PC-3 (cell line): Measurements from ENCODE around the gene ARHGEF17.

Experiments used
- CTCF ChIP-seq: fragments of 300-600 bp; sonication (generic); conservative IDR thresholded peaks from 2 replicates; pipeline ENCODE4 v1.5.1; 2017; ENCODE audit warnings: antibody characterized with exemption, low read depth, mild to moderate bottlenecking, low read length
- EZH2 ChIP-seq: fragments of 300-600 bp; sonication (generic); IDR thresholded peaks from one replicate; pipeline ENCODE4 v1.6.1; 2017; ENCODE audit warnings: antibody characterized with exemption, mild to moderate bottlenecking, low read length; ENCODE audit not compliant: unreplicated experiment
- EZH2phosphoT487 ChIP-seq: fragments of 300-600 bp; sonication (generic); IDR thresholded peaks from 2 replicates; pipeline ENCODE4 v1.6.1; 2018; ENCODE audit warnings: mild to moderate bottlenecking, antibody characterized with exemption, low read length, borderline replicate concordance

DNA sequence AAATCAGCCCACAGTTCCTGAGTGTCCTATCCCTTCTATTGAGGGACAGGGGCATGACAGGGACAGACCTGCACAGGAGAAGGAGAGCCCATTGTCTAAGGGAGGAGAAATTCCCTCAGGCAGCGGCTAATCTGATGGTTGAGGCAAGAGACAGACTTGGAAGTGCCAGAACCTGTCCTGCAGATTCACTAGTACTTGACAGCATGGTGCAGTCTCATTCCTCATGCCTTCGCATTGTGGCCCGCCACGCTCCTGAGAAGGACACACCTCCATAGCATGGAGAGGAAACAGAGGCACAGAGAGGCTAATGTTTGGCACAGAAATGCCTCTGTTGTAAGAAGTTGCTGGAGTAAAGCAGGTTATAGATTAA lies 32.7 kb upstream of the ARHGEF17 start:
- TF ChIP-seq CTCF (no peak), EZH2 (no peak), EZH2phosphoT487 (no peak)
